ENCODE data around the gene TRIM17. TPM values are rescaled to one million over a fixed set of nuclear protein-coding genes. Genes with fewer than 3 reads are reported as not detected.
"Not testable (repeated sequence)": the region's sequence is repeated elsewhere in the genome, so short reads cannot be mapped to it uniquely, and the experiment has no call there.

Gene TRIM17
- polyA plus RNA-seq, 1 of the 3 experiments (the other 2 are of a cell fraction) = 1.6 TPM

DNA sequence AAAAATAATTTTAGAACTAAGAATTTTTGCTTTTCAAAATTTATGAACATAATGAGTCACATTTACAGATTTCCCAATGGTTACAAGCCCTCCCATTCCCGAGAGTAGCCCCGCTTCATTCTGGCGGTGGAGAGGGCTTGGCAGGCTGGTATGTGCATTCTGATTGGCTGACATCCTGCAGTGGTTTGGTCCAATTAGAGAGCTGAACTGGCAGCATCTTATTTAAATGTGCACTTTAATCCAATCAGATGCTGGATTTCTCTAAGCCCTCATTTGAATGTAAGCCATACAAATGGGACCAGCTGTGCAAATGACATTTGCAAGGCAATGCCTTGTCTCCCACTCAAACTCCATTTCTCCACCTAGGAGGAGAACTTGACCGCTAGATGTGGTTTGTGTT is 18.0 kb upstream of the TRIM17 start:
- Histone ChIP-seq H2AFZ (ENCODE audit: low read depth) (no peak overlapping the region), H3K27ac (ENCODE audit: low read depth in 2 of 2, low read length in 1 of 2) (no peak overlapping the region), H3K9me2 (no peaks in the 10 kb centered on the region), H3K4me2 (no peak overlapping the region), H3K4me1 (ENCODE audit: control insufficient read depth in 1 of 2, insufficient read depth in 2 of 2, low read depth in 1 of 2, low read length in 1 of 2) (peaks cover 0 to 2% of the 10 kb centered on the region in 2 experiments; a peak in 1 of 4 replicates), H3K9ac (no peak overlapping the region), H3K9me3 (no peaks in the 10 kb centered on the region), H4K20me1 (ENCODE audit: insufficient read depth) (no peaks in the 10 kb centered on the region), H3K27me3 (ENCODE audit: insufficient read depth) (no peaks in the 10 kb centered on the region), H3K79me2 (ENCODE audit: insufficient read depth) (no peaks in the 10 kb centered on the region), H3K36me3 (replicated peaks in 1 of 2; ENCODE audit: control insufficient read depth in 1 of 2, insufficient read depth in 2 of 2, low read length in 1 of 2) (no peaks in the 10 kb centered on the region), H3F3A (replicated peaks; ENCODE audit: insufficient read depth) (no peaks in the 10 kb centered on the region), H3K4me3 (ENCODE audit: low read depth in 2 of 2, low read length in 1 of 2) (no peak overlapping the region)
- no peak for DNase-seq
- no peak for TF ChIP-seq ZBTB33 (IDR thresholded peaks at IDR 0.05; ENCODE audit: borderline replicate concordance, low read depth)
- TF ChIP-seq, protein P1, sequence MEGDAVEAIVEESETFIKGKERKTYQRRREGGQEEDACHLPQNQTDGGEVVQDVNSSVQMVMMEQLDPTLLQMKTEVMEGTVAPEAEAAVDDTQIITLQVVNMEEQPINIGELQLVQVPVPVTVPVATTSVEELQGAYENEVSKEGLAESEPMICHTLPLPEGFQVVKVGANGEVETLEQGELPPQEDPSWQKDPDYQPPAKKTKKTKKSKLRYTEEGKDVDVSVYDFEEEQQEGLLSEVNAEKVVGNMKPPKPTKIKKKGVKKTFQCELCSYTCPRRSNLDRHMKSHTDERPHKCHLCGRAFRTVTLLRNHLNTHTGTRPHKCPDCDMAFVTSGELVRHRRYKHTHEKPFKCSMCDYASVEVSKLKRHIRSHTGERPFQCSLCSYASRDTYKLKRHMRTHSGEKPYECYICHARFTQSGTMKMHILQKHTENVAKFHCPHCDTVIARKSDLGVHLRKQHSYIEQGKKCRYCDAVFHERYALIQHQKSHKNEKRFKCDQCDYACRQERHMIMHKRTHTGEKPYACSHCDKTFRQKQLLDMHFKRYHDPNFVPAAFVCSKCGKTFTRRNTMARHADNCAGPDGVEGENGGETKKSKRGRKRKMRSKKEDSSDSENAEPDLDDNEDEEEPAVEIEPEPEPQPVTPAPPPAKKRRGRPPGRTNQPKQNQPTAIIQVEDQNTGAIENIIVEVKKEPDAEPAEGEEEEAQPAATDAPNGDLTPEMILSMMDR (IDR thresholded peaks at IDR 0.05) = no peak
- TF ChIP-seq ELF1 (IDR thresholded peaks at IDR 0.05) = no peak
- TF ChIP-seq GABPA (IDR thresholded peaks at IDR 0.05; ENCODE audit: low read depth) = no peak
- TF ChIP-seq YY1 (IDR thresholded peaks at IDR 0.05; ENCODE audit: low read depth) = no peak
- no peak for TF ChIP-seq EZH2phosphoT487 (IDR thresholded peaks at IDR 0.05; ENCODE audit: borderline replicate concordance, low read depth)
- TF ChIP-seq MXI1 (IDR thresholded peaks at IDR 0.05; ENCODE audit: low read depth, low read length) = no peak
- TF ChIP-seq MEF2A (IDR thresholded peaks at IDR 0.05; ENCODE audit: borderline replicate concordance, low read depth) = no peak
- CTCF ChIA-PET = interaction anchor here (1.0 kb wide), 1 partner anchor 20 kb away, joined by 3 read pairs; no protein-coding TSS in a partner anchor
- POLR2A ChIA-PET = no interaction called here
- 99% methylated on average over 4 of the region's 4 CpGs for WGBS (ENCODE audit: low lambda C conversion rate)

DNA sequence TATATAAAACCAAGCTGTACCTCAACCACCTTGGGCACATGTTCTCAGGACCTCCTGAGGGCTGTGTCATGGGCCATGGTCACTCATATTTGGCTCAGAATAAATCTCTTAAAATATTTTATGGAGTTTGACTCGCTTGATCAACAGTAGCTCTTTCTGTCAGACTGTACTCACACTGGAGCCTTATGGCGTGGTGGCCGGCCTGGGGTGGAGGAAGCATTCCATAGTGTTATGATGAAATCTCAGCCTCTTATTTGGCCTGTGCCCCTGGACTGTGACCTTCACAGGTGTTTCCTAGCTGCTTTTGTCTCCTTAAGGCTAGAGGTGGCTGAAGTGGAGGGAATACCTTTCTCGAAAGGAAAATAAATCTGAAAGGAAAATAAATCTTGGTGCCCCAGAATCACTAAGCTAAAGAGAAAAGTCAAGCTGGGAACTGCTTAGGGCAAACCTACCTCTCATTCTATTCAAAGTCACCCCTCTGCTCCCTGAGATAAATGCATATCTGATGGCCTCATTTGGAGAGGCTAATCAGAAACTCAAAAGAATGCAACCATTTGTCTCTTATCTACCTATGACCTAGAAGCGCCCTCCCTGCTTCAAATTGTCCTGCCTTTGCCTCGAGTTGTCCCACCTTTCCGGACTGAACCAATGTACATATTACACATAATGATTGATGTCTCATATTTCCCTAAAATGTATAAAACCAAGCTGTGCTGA is 16.8 kb upstream of the TRIM17 start:
- DNase-seq; H3K27ac ChIP-seq (ENCODE audit: low read depth in 2 of 2, low read length in 1 of 2); H3K4me3 ChIP-seq (ENCODE audit: low read depth in 2 of 2, low read length in 1 of 2); POLR2A ChIA-PET; H3K9me3 ChIP-seq; H4K20me1 ChIP-seq (ENCODE audit: insufficient read depth); H3K9ac ChIP-seq; H3F3A ChIP-seq (replicated peaks; ENCODE audit: insufficient read depth); H3K36me3 ChIP-seq (replicated peaks in 1 of 2; ENCODE audit: control insufficient read depth in 1 of 2, insufficient read depth in 2 of 2, low read length in 1 of 2); H3K4me1 ChIP-seq (ENCODE audit: control insufficient read depth in 1 of 2, insufficient read depth in 2 of 2, low read depth in 1 of 2, low read length in 1 of 2); H3K27me3 ChIP-seq (ENCODE audit: insufficient read depth); H3K4me2 ChIP-seq; H3K79me2 ChIP-seq (ENCODE audit: insufficient read depth); H2AFZ ChIP-seq (ENCODE audit: low read depth); H3K9me2 ChIP-seq: not testable (repeated sequence)
- CTCF ChIA-PET = interaction anchor here (1.6 kb wide), 1 partner anchor 24 kb away, joined by 4 read pairs; a partner anchor contains a TSS
- 81% methylated on average over 7 of the region's 7 CpGs for WGBS (ENCODE audit: low lambda C conversion rate)
